Thymus (tissue), 11 donors: ENCODE results near the gene PGP. TPM values are rescaled to one million over a fixed set of nuclear protein-coding genes. Genes with fewer than 3 reads are reported as not detected.

Experiments
- DNase-seq, 9 donors: peaks; one replicate each; pipeline ENCODE4 v3.0.0-alpha.2; 2013; ENCODE audit warnings: low spot score in 9 of 9, low read depth in 6 of 9, missing footprints in 1 of 9
- H3K27ac ChIP-seq, 2 donors: one replicate each; pipeline ENCODE4 v1.5.1; 2013; ENCODE audit warnings: control low read depth in 1 of 2, low read depth in 1 of 2, low read length in 1 of 2, mild to moderate bottlenecking in 1 of 2, moderate library complexity in 1 of 2
- H3K27me3 ChIP-seq, 2 donors: one replicate each; pipeline ENCODE4 v1.5.1; 2013; ENCODE audit warnings: low read length in 1 of 2; ENCODE audit not compliant: control insufficient read depth in 2 of 2, insufficient read depth in 1 of 2
- H3K36me3 ChIP-seq, 2 donors: one replicate each; pipeline ENCODE4 v1.5.1; 2013; ENCODE audit warnings: low read length in 1 of 2, mild to moderate bottlenecking in 1 of 2, moderate library complexity in 1 of 2; ENCODE audit not compliant: control insufficient read depth in 2 of 2, insufficient read depth in 2 of 2
- H3K4me1 ChIP-seq, 2 donors: one replicate each; pipeline ENCODE4 v1.5.1; 2013; ENCODE audit warnings: low read length in 2 of 2; ENCODE audit not compliant: control insufficient read depth in 2 of 2, insufficient read depth in 2 of 2
- H3K4me3 ChIP-seq, 2 donors: one replicate each; pipeline ENCODE4 v1.5.1; 2013; ENCODE audit warnings: low read length in 2 of 2, control low read depth in 1 of 2, mild to moderate bottlenecking in 1 of 2
- H3K9me3 ChIP-seq, 2 donors: one replicate each; pipeline ENCODE4 v1.5.1; 2013; ENCODE audit warnings: low read length in 1 of 2, mild to moderate bottlenecking in 1 of 2; ENCODE audit not compliant: control insufficient read depth in 2 of 2, insufficient read depth in 1 of 2
- WGBS: extraction: QIAGEN DNeasy Blood & Tissue Kit; methylation state at CpG from one replicate; pipeline ENCODE4 v1.1.7; 2013; 5-methylcytosine and 5-hydroxymethylcytosine counted together
- polyA plus RNA-seq: library from polyadenylated mRNA; stranded (reverse); fragments of 200-250 nt; gene quantifications from one replicate; pipeline ENCODE4 v1.2.3, GENCODE V29; 2013
- total RNA-seq: library from RNA; stranded (reverse); fragments of 120-200 nt; gene quantifications from one replicate; pipeline ENCODE4 v1.2.4, GENCODE V29; 2013
- donor health status: healthy.

PGP gene
- total and polyA plus RNA-seq, 2 donors = 12.4 to 12.9 TPM

- Histone ChIP-seq H3K27me3 (no peaks in the 10 kb centered on the region), H3K27ac (no peak overlapping the region), H3K36me3 (peaks cover 68 to 82% of the 10 kb centered on the region in 2 donors), H3K4me1 (no peaks in the 10 kb centered on the region), H3K9me3 (no peaks in the 10 kb centered on the region), H3K4me3 (no peak overlapping the region)
- DNase-seq = no peak
- WGBS = 97% methylated on average over 47 of the region's 47 CpGs
Observed at GRCh38 chr16:2170587-2171435, 43.8 kb downstream of the PGP start.

- peaks cover 64 to 80% of the 10 kb centered on the region in 2 donors for H3K36me3 ChIP-seq
- no peaks in the 10 kb centered on the region for H3K4me1 ChIP-seq
- H3K4me3 ChIP-seq = no peak overlapping the region
- no peak overlapping the region for H3K27ac ChIP-seq
- WGBS = 97% methylated on average over 18 of the region's 18 CpGs
- H3K9me3 ChIP-seq = peaks cover 0 to 5% of the 10 kb centered on the region in 2 donors
- no peaks in the 10 kb centered on the region for H3K27me3 ChIP-seq
- DNase-seq = no peak
Observed at GRCh38 chr16:2170080-2170479, 44.6 kb downstream of the PGP start.

GRCh38 chr16:2167068-2167638, 47.5 kb downstream of the PGP start:
- no peak for DNase-seq
- Histone ChIP-seq H3K36me3 (peaks cover 51 to 62% of the 10 kb centered on the region in 2 donors), H3K27me3 (no peaks in the 10 kb centered on the region), H3K27ac (no peak overlapping the region), H3K9me3 (peaks cover 0 to 23% of the 10 kb centered on the region in 2 donors), H3K4me1 (no peaks in the 10 kb centered on the region), H3K4me3 (no peak overlapping the region)
- WGBS = 98% methylated on average over 18 of the region's 18 CpGs

GRCh38 chr16:2166263-2167067, 48.2 kb downstream of the PGP start:
- H3K36me3 ChIP-seq = peaks cover 44 to 56% of the 10 kb centered on the region in 2 donors
- no peak for DNase-seq
- no peaks in the 10 kb centered on the region for H3K4me1 ChIP-seq
- 97% methylated on average over 17 of the region's 17 CpGs for WGBS
- peaks cover 0 to 23% of the 10 kb centered on the region in 2 donors for H3K9me3 ChIP-seq
- H3K27ac ChIP-seq = no peak overlapping the region
- no peaks in the 10 kb centered on the region for H3K27me3 ChIP-seq
- no peak overlapping the region for H3K4me3 ChIP-seq

GRCh38 chr16:2165861-2166260, 48.8 kb downstream of the PGP start:
- Histone ChIP-seq H3K9me3 (peaks cover 0 to 23% of the 10 kb centered on the region in 2 donors), H3K27ac (no peak overlapping the region), H3K36me3 (peaks cover 41 to 51% of the 10 kb centered on the region in 2 donors), H3K4me3 (no peak overlapping the region), H3K4me1 (no peaks in the 10 kb centered on the region), H3K27me3 (no peaks in the 10 kb centered on the region)
- DNase-seq = no peak
- WGBS = 97% methylated on average over 12 of the region's 12 CpGs

GRCh38 chr16:2163211-2163881, 51.3 kb downstream of the PGP start:
- H3K4me3 ChIP-seq = no peak overlapping the region
- peaks cover 0 to 23% of the 10 kb centered on the region in 2 donors for H3K9me3 ChIP-seq
- no peak overlapping the region for H3K27ac ChIP-seq
- H3K4me1 ChIP-seq = peaks cover 0 to 2% of the 10 kb centered on the region in 2 donors
- no peak for DNase-seq
- peaks cover 28 to 42% of the 10 kb centered on the region in 2 donors for H3K36me3 ChIP-seq
- H3K27me3 ChIP-seq = no peaks in the 10 kb centered on the region
- 92% methylated on average over 26 of the region's 26 CpGs for WGBS

- DNase-seq = no peak
- WGBS = 96% methylated on average over 13 of the region's 13 CpGs
- peak overlapping the region in 1 of 2 donors; percentile 1 for H3K27ac ChIP-seq
- no peak overlapping the region for H3K4me3 ChIP-seq
- peaks cover 25 to 41% of the 10 kb centered on the region in 2 donors for H3K36me3 ChIP-seq
- peaks cover 0 to 23% of the 10 kb centered on the region in 2 donors for H3K9me3 ChIP-seq
- no peaks in the 10 kb centered on the region for H3K27me3 ChIP-seq
- peaks cover 0 to 2% of the 10 kb centered on the region in 2 donors for H3K4me1 ChIP-seq
Observed at GRCh38 chr16:2162676-2163118, 51.9 kb downstream of the PGP start.

- Histone ChIP-seq H3K27ac (no peak overlapping the region), H3K27me3 (no peaks in the 10 kb centered on the region), H3K4me1 (peaks cover 0 to 8% of the 10 kb centered on the region in 2 donors), H3K4me3 (no peak overlapping the region), H3K9me3 (peaks cover 0 to 23% of the 10 kb centered on the region in 2 donors), H3K36me3 (peaks cover 17 to 33% of the 10 kb centered on the region in 2 donors)
- DNase-seq = no peak
- WGBS = 99% methylated on average over 10 of the region's 10 CpGs
Observed at GRCh38 chr16:2161911-2162310, 52.7 kb downstream of the PGP start.
